HG02852 (cell line): ENCODE measurements around the gene CLPTM1L.
"Not testable (repeated sequence)": the region's sequence is repeated elsewhere in the genome, so short reads cannot be mapped to it uniquely, and the experiment has no call there.

Source experiments
- ATAC-seq: cut with Tn5 transposase; IDR thresholded peaks from one replicate; pipeline ENCODE4 v1.9.1; 2021; ENCODE audit warnings: mild to moderate bottlenecking, moderate library complexity; ENCODE audit not compliant: unreplicated experiment

CLPTM1L gene

DNA sequence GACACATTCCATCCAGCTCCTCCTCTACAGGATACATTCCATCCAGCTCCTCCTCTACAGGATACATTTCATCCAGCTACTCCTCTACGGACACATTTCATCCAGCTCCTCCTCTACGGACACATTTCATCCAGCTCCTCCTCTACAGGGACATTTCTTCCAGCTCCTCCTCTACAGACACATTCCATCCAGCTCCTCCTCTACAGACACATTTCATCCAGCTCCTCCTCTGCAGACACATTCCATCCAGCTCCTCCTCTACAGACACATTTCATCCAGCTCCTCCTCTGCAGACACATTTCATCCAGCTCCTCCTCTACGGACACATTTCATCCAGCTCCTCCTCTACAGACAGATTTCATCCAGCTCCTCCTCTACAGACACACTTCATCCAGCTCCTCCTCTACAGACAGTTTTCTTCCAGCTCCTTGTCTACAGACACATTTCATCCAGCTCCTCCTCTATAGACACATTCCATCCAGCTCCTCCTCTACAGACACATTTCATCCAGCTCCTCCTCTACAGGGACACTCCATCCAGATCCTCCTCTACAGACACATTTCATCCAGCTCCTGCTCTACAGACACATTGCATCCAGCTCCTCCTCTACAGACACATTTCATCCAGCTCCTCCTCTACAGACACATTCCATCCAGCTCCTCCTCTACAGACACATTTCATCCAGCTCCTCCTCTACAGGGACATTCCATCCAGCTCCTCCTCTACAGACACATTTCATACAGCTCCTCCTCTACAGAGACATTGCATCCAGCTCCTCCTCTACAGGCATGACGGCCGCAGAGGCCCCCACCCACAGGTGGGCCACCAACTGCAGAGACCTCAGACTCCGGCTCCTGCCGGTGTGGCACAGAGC, 16.4 kb downstream of the CLPTM1L start:
- ATAC-seq: not testable (repeated sequence)

GRCh38 chr5:1326901-1327756, 17.8 kb downstream of the CLPTM1L start:
- ATAC-seq: not testable (repeated sequence)

DNA sequence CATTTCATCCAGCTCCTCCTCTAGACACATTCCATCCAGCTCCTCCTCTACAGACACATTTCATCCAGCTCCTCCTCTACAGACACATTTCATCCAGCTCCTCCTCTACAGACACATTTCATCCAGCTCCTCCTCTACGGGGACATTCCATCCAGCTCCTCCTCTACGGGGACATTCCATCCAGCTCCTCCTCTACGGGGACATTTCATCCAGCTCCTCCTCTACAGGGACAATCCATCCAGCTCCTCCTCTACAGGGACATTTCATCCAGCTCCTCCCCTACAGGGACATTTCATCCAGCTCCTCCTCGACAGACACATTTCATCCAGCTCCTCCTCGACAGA, 18.4 kb downstream of the CLPTM1L start:
- not testable (repeated sequence) for ATAC-seq

DNA sequence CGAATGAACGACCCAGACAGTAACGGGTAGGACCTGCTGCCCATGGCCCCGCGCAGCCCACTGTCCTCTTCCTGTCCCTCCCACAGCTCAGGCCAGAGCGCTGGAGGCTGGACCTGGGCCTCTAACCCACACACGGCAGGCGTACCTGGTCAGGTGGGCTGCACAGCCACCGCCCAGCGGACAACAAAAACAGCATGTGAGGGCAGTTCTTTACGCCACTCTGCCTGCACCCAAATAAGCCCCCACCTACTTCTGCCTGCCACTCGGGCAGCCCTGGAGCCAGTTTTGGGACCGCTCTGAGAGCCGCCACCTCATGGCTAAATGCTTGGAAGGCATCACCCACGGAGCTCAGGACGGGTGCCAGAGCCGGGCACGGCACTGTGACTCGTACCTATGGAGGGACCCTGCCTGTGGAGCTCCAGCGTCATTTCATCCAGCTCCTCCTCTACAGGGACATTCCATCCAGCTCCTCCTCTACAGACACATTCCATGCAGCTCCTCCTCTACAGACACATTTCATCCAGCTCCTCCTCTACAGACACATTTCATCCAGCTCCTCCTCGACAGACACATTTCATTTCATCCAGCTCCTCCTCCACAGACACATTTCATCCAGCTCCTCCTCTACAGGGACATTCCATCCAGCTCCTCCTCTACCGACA, 18.9 kb downstream of the CLPTM1L start:
- no peak for ATAC-seq

- ATAC-seq: no peak
Observed at GRCh38 chr5:1325191-1325741, 19.6 kb downstream of the CLPTM1L start.

DNA sequence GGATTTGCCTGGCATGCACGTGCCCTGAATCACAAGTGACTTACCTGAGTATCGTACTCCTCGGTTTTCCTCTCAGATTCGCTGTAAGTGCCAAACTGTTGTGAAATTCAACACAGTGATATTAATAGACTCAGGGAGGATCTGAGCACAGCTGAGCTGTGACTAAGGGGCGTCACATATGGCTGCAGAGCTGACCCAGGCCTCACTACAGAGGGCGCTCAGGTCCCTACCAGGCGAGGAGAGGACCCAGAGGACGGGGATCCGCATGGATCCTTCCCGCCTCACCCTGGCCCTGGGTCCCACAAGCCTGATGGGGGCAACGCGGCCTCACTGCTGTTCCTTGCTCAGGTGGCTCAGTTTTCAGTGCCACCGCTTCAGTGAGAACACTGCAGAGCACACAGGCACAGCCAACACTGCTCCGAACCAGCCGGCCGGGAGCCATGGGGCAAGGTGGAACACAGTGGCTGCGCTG, 20.1 kb downstream of the CLPTM1L start:
- ATAC-seq: no peak

- ATAC-seq: no peak
Observed at GRCh38 chr5:1324301-1324700, 20.6 kb downstream of the CLPTM1L start.

- no peak for ATAC-seq
Observed at GRCh38 chr5:1323803-1324173, 21.1 kb downstream of the CLPTM1L start.

DNA sequence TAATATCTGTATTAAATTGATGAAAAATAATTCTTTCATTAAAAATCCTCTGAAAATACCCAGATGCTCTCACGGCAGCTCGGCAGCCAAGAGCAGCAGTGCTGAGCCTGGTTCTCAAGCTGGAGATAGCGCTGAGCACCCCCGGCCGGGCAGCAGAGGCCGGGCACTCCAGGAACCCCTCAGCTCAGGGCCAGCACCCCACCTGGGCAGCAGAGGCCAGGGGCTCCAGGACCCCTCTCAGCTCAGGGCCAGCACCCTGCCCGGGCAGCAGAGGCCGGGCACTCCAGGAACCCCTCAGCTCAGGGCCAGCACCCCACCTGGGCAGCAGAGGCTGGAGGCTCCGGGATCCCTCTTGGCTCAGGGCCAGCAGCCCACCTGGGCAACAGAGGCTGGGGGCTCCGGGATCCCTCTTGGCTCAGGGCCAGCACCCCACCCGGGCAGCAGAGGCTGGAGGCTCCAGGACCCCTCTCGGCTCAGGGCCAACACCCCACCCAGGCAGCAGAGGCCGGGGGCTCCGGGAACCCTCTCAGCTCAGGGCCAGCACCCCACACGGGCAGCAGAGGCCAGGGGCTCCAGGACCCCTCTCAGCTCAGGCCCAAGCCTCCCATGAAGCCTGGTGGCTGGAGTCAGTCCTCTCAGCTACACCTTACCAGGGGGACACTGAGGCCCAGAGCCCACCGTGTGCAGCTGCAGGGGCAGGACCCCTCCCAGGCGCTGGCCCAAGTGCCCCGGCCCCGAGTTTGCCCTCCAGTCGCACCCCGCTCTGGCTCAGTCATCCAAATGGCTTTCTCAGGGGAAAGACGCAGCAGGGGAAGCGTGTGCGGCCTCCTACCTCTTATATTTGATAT, 21.7 kb downstream of the CLPTM1L start:
- no peak for ATAC-seq

DNA sequence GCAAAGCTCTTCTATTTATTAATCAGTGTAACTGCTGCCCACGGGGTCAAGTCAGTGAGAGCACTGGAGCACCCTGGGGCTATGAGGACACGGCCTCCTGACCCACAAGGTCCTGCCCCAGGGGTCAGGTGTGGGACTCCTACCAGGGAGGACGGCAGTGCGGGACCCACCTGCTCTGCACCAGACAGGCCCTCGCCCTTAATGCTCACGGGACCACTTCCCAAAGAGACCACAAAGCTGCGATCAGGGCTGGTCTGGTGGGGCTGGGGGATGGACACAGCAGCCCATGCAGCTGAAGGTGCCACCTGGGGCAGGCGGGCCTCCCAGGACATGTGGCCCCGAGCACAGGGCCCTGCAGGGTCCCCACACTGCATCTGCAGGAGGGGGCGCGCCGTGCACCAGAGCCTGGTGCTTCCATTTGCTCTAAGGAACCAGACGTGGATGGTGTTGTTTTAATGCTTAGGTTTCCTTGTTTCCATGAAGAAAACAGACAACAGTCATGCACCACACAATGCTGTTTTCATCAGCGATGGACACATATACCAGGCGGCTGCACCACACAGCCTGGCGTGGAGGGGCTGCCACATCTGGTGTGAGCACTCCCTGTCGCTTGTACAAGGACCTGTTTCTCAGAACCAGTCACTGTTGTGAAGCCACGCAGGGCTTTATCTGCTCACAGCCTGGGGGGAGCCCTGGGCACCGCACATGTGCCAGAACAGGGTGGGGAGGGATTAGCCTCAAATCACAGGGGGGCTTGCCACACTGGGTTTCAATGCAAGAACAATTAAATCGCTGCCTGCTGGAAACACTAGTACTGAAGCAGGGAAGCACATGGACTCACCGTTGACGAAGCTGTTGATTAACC, 22.6 kb downstream of the CLPTM1L start:
- ATAC-seq: no peak

DNA sequence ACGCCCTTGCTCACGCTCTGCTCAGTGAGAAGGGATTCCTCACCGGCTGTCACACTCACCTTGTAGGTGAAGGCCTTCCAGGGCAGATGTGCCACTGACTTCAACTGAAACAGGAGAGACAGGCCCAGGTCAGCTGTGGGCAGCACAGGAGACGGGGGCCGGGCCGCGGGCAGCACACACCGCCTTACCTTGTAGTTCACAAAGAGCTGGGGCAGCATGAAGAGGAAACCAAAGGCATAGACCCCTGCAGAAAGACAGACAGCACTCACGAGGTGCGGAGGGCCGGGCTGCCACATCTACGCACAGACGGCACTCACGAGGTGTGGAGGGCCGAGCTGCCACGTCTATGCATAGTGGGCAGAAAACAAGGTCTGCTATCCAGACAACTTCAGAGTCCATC, 23.3 kb downstream of the CLPTM1L start:
- no peak for ATAC-seq

DNA sequence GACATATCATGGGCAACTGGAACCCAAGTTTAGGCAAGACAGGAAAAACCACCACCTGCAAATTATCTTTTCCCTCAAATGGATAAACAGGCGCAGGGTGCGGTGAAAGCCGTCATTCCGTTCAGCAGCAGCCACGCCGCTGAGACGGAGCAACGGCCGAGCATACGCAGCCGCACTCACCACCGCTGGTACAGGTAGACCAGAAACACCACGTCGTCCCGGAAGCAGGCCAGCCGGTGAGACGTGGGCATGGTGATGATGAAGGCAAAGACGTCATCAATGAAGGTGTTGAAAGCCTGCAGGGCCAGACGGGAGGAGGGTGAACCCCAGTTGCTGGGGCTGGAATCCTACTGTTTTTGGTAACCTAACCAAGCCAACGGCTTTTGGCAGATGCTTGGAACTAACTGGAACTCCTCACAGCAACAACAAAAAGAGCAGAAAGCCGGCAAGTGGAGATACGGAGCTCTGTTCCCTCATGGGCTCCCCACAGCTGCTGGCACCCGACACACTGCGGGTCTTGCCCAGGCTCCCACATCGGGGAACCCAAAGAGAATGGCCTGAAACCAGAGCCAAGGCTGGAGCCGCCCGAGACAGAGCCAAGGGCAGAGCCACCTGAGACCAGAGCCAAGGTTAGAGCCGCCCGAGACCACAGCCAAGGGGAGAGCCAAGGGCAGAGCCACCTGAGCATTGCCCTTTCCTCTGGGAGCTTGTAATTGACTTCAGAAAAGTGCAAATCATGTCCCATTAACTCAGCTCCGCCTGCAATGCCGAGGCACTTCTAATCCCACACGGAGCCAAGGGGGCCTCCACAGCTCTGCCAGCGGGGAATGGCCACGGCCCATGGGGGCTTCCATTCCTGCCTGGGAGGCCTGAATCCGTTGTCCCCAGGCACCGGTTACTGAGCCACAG, 24.2 kb downstream of the CLPTM1L start:
- no peak for ATAC-seq

GRCh38 chr5:1319436-1320256, 25.3 kb downstream of the CLPTM1L start:
- no peak for ATAC-seq

- no peak for ATAC-seq
Observed at GRCh38 chr5:1318659-1319251, 26.1 kb downstream of the CLPTM1L start.

- ATAC-seq: no peak
Observed at GRCh38 chr5:1317921-1318565, 26.9 kb downstream of the CLPTM1L start.

DNA sequence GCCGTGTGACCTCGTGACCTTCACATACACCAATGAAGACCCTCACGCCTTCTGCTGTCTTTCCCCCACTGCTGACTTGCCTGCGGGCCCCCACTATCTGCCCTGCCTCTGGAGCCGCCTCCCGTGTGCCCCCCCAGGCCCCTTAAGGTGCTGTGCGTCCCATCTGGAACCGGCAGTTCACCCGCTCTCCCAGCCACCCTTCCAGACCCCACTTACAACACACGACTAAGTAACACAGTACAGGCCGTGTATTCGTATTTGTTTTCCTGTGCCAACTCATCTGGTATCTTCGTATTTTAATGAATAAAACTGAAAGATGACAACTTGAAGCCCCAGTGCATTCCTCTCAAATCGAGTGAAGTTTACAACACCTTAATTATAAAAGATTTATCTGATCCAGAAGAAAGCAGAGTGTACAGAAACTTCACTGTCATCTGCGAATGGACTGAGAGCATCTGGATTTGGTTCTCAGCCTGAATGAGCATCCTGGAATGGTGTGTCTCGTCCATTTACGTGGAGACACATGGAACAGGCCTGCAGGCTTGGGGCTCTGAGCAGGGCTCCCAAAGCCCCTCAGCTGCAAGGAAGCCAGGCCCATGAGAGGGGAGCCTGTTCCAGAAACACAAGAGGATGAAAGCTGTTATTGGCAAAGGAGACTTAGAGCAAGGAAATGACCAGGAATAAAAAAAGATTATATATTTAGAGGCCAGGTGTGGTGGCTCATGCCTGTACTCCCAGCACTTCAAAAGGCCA, 28.1 kb downstream of the CLPTM1L start:
- no peak for ATAC-seq
